Upper lobe of left lung (tissue), 6 donors: Measurements from ENCODE around the gene CUL7. TPM values are rescaled to one million over a fixed set of nuclear protein-coding genes. Genes with fewer than 3 reads are reported as not detected.

Experiments
- ATAC-seq, 2 donors: fragments of 200-7000 bp; cut with Tn5 transposase; one replicate each; pipeline ENCODE4 v1.9.1; 2022; ENCODE audit warnings: mild to moderate bottlenecking in 2 of 2, moderate library complexity in 2 of 2; ENCODE audit not compliant: low FRiP score in 2 of 2
- DNase-seq, 2 donors: peaks; one replicate each; pipeline ENCODE4 v3.0.0-alpha.2; 2019 to 2020
- H3K27ac ChIP-seq, 4 donors: fragments of 200-600 bp; sonication (generic); one replicate each; pipeline ENCODE4 v1.5.1; 2016 to 2019
- H3K27me3 ChIP-seq, 4 donors: fragments of 200-600 bp; sonication (generic); one replicate each; pipeline ENCODE4 v1.5.1; 2017 to 2019
- H3K36me3 ChIP-seq, 4 donors: fragments of 200-600 bp; sonication (generic); one replicate each; pipeline ENCODE4 v1.5.1; 2016 to 2019
- H3K4me1 ChIP-seq, 4 donors: fragments of 200-600 bp; sonication (generic); one replicate each; pipeline ENCODE4 v1.5.1; 2018 to 2019
- H3K4me3 ChIP-seq, 4 donors: fragments of 200-600 bp; sonication (generic); one replicate each; pipeline ENCODE4 v1.5.1; 2017 to 2019; ENCODE audit warnings: mild to moderate bottlenecking in 2 of 4, moderate library complexity in 1 of 4
- H3K9me3 ChIP-seq, 4 donors: fragments of 200-600 bp; sonication (generic); one replicate each; pipeline ENCODE4 v1.5.1; 2018 to 2019
- EP300 ChIP-seq, 4 donors: sonication (generic); formaldehyde crosslinking; IDR thresholded peaks; one replicate each; pipeline ENCODE4 v1.5.1; 2017; ENCODE audit warnings: antibody characterized with exemption in 4 of 4, control low read depth in 2 of 4
- POLR2A ChIP-seq, 4 donors: fragments of 450-650 bp; IDR thresholded peaks; one replicate each; pipeline ENCODE4 v1.5.1; 2016 to 2017; ENCODE audit warnings: antibody characterized with exemption in 4 of 4, mild to moderate bottlenecking in 2 of 4
- POLR2AphosphoS5 ChIP-seq, 2 donors: sonication (generic); formaldehyde crosslinking; IDR thresholded peaks; one replicate each; pipeline ENCODE4 v1.5.1; 2017; ENCODE audit warnings: antibody characterized with exemption in 2 of 2
- WGBS, 2 donors: methylation state at CpG; one replicate each; pipeline ENCODE4 v1.1.5; 2017 to 2018; 5-methylcytosine and 5-hydroxymethylcytosine counted together
- total RNA-seq, 6 donors: library from RNA; depleted of rRNA in 4 of 6; stranded (reverse); fragments of >200 nt in 4 of 6; gene quantifications; one replicate each; pipeline versions ENCODE4 v1.1.0 to v1.2.1, GENCODE V29; 2016 to 2021
- TF ChIP-seq, protein P1 (sequence below), 6 experiments: fragments of 450-650 bp in 4 of 6; fragments of 200-600 bp in 2 of 6; sonication (generic) in 2 of 6; IDR thresholded peaks; one replicate each; pipeline ENCODE4 v1.5.1; 2016 to 2019; ENCODE audit warnings: antibody characterized with exemption in 6 of 6
- donor health status: DM: no; HTN: no; CAD: no; lungs with moderate emphysema.
- donor health status: DM: no; HTN: yes; CAD: no; lungs with severe emphysema.

Gene CUL7
- 10 to 100 TPM; 16.0 to 35.6 (median 20.4) TPM for total RNA-seq

- H3K4me3 ChIP-seq = peak within 1 kb of the TSS; percentile 62 to 89 (median 71)
- H3K9me3 ChIP-seq = no peaks in the 10 kb centered on the region
- ATAC-seq (peak; percentile 97), DNase-seq (peak; percentile 96)
- H3K4me1 ChIP-seq = peaks cover 23 to 34% (median 25%) of the 10 kb centered on the region in 4 donors
- 2 to 4% methylated on average over 16 to 42 of the region's 45 CpGs for WGBS, 2 donors
- H3K27ac ChIP-seq = peak within 1 kb of the TSS; percentile 83 to 94 (median 90)
- peak in 1 of 4 donors; percentile 37 for TF ChIP-seq EP300 (IDR thresholded peaks at IDR 0.05)
- TF ChIP-seq POLR2A (IDR thresholded peaks at IDR 0.05) = peak in 2 of 4 donors; percentile 47 to 89
- TF ChIP-seq, protein P1, sequence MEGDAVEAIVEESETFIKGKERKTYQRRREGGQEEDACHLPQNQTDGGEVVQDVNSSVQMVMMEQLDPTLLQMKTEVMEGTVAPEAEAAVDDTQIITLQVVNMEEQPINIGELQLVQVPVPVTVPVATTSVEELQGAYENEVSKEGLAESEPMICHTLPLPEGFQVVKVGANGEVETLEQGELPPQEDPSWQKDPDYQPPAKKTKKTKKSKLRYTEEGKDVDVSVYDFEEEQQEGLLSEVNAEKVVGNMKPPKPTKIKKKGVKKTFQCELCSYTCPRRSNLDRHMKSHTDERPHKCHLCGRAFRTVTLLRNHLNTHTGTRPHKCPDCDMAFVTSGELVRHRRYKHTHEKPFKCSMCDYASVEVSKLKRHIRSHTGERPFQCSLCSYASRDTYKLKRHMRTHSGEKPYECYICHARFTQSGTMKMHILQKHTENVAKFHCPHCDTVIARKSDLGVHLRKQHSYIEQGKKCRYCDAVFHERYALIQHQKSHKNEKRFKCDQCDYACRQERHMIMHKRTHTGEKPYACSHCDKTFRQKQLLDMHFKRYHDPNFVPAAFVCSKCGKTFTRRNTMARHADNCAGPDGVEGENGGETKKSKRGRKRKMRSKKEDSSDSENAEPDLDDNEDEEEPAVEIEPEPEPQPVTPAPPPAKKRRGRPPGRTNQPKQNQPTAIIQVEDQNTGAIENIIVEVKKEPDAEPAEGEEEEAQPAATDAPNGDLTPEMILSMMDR (IDR thresholded peaks at IDR 0.05) = peak in 2 of 6 experiments; percentile 5 to 12
- peak; percentile 82 to 91 for TF ChIP-seq POLR2AphosphoS5 (IDR thresholded peaks at IDR 0.05)
- peaks cover 4 to 41% (median 28%) of the 10 kb centered on the region in 4 donors for H3K36me3 ChIP-seq
- H3K27me3 ChIP-seq = no peaks in the 10 kb centered on the region
Measured at GRCh38 chr6:43053545-43054205, at the start of gene CUL7. Gene CUL7 (minus strand): TSS chr6:43053851. CDS start chr6:43052788, 1,063 bp downstream.

DNA sequence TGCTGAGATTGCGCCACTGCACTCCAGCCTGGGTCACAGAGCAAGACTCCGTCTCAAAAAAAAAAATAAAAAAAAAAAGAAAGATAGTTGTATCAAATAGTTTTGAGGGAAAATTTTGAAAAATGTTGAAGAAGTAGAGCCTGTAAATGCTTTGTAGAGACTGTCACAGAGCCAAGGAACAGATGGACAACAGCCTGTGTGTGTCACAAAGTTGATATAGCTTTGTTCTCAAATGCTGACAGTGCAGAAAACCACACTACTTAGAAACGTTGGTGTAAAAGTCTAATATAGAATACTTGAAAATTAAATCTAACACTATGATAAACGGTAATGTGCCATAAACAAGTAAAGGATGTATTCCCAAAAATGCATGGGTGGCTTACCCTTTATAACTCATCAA lies 47.8 kb upstream of the CUL7 start:
- 61 to 74% methylated on average over 4 of the region's 4 CpGs for WGBS, 2 donors
- ATAC-seq = no peak
- TF ChIP-seq, protein P1 (IDR thresholded peaks at IDR 0.05) = no peak
- TF ChIP-seq POLR2AphosphoS5 (IDR thresholded peaks at IDR 0.05) (no peak), POLR2A (IDR thresholded peaks at IDR 0.05) (no peak), EP300 (IDR thresholded peaks at IDR 0.05) (no peak)

DNA sequence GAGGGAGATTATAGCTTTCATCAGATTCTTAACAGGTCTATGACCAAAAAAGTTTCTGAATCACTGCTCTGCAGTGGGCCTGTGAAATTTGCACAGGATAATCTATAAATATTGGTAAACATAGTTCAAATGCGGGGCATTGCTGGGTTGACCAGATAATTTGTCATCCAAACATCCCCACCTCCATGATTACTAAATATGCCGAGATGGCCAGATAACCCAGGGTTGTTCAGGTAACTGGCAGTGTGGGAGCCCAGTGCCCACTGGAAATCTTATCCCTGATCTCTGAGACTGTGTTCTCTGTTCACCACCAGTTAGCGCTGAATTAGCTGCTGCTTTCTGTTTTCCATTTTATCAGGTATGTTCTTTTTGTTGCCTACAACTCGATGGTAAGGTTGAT lies 43.9 kb upstream of the CUL7 start:
- Histone ChIP-seq H3K4me3 (no peak overlapping the region), H3K27me3 (no peaks in the 10 kb centered on the region), H3K36me3 (no peaks in the 10 kb centered on the region), H3K9me3 (no peaks in the 10 kb centered on the region), H3K4me1 (peaks cover 14 to 47% (median 38%) of the 10 kb centered on the region in 4 donors), H3K27ac (peak overlapping the region; percentile 46 to 86 (median 70))
- no peak for DNase-seq
- TF ChIP-seq EP300 (IDR thresholded peaks at IDR 0.05) = no peak
- TF ChIP-seq POLR2AphosphoS5 (IDR thresholded peaks at IDR 0.05) = no peak
- TF ChIP-seq, protein P1 (IDR thresholded peaks at IDR 0.05) = no peak
- TF ChIP-seq POLR2A (IDR thresholded peaks at IDR 0.05) = no peak
- ATAC-seq = no peak
- WGBS, 2 donors = 59 to 74% methylated on average over 4 of the region's 4 CpGs

More for the DNA sequence above, 47.8 kb upstream of the CUL7 start:
- Histone ChIP-seq H3K4me3 (no peak overlapping the region), H3K27ac (peak overlapping the region in 1 of 4 donors; percentile 21), H3K36me3 (no peaks in the 10 kb centered on the region), H3K27me3 (no peaks in the 10 kb centered on the region), H3K4me1 (peaks cover 2 to 17% (median 8%) of the 10 kb centered on the region in 4 donors), H3K9me3 (no peaks in the 10 kb centered on the region)
- no peak for DNase-seq

DNA sequence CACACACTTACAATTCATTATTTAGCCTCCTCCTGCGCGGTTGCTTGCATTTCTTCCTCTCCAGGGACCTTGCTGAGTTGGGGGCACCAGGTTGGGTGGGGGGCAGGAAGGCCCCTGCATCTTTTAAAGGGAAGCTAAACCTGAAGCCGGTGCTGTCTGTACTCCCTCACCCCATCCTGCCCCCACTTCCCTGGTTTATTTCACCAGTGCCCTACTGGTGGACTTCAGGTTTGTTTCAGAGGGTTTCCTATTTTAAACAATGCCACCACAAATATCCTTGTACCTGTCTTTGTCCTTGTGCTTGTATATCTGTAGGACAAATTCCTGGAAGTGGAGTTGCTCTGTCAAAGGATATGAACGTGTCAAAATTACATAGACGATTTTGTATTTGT lies 43.4 kb upstream of the CUL7 start:
- WGBS, 2 donors = 36 to 45% methylated on average over 5 of the region's 5 CpGs
- DNase-seq = no peak
- H3K27ac ChIP-seq = peak overlapping the region; percentile 67 to 86 (median 78)
- TF ChIP-seq, protein P1 (IDR thresholded peaks at IDR 0.05) = peak in 1 of 6 experiments; percentile 10
- no peak for TF ChIP-seq EP300 (IDR thresholded peaks at IDR 0.05)
- H3K4me1 ChIP-seq = peaks cover 14 to 47% (median 38%) of the 10 kb centered on the region in 4 donors
- H3K27me3 ChIP-seq = no peaks in the 10 kb centered on the region
- no peaks in the 10 kb centered on the region for H3K36me3 ChIP-seq
- H3K9me3 ChIP-seq = no peaks in the 10 kb centered on the region
- ATAC-seq = no peak
- H3K4me3 ChIP-seq = no peak overlapping the region
